C4-2B (cell line): ENCODE data around the gene PRELP.

Experiments used
- ZFX ChIP-seq: fragments of 450-650 bp; IDR thresholded peaks from 2 replicates; pipeline ENCODE4 v1.6.1; 2017
- TF ChIP-seq, protein P1 (sequence below): fragments of 450-650 bp; conservative IDR thresholded peaks from 2 replicates; pipeline ENCODE4 v1.5.1; 2017; ENCODE audit warnings: mild to moderate bottlenecking

GRCh38 chr1:203458078-203458477 is 17.5 kb upstream of the PRELP start:
- TF ChIP-seq, protein P1, sequence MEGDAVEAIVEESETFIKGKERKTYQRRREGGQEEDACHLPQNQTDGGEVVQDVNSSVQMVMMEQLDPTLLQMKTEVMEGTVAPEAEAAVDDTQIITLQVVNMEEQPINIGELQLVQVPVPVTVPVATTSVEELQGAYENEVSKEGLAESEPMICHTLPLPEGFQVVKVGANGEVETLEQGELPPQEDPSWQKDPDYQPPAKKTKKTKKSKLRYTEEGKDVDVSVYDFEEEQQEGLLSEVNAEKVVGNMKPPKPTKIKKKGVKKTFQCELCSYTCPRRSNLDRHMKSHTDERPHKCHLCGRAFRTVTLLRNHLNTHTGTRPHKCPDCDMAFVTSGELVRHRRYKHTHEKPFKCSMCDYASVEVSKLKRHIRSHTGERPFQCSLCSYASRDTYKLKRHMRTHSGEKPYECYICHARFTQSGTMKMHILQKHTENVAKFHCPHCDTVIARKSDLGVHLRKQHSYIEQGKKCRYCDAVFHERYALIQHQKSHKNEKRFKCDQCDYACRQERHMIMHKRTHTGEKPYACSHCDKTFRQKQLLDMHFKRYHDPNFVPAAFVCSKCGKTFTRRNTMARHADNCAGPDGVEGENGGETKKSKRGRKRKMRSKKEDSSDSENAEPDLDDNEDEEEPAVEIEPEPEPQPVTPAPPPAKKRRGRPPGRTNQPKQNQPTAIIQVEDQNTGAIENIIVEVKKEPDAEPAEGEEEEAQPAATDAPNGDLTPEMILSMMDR = no peak
- TF ChIP-seq ZFX = no peak
